WTC11 (cell line): Measurements from ENCODE around the gene SYMPK. TPM values are rescaled to one million over a fixed set of nuclear protein-coding genes. Genes with fewer than 3 reads are reported as not detected.

Experiments
- ATAC-seq: fragments of 200-7000 bp; cut with Tn5 transposase; 2 replicates; pipeline ENCODE4 v1.10.0; 2021; ENCODE audit warnings: mild to moderate bottlenecking, moderate library complexity
- CTCF ChIA-PET: fragments of 300-600 bp; sonication (Branson Sonifier 250); formaldehyde crosslinking; loops from one replicate; lab custom pipeline; 2021; ENCODE audit warnings: antibody characterized with exemption; lab: Charles Lee
- POLR2A ChIA-PET: fragments of 350-600 bp; sonication (Branson Sonifier 250); formaldehyde crosslinking; loops from one replicate; lab custom pipeline; 2021; ENCODE audit warnings: antibody characterized with exemption; lab: Charles Lee
- DNase-seq: peaks from one replicate; pipeline ENCODE4 v3.0.0; 2021; ENCODE audit warnings: low spot score
- H3K27ac Mint-ChIP-seq: 2 replicates; pipeline ENCODE4 v1.8.0; 2021; ENCODE audit warnings: mixed read lengths
- H3K27me3 Mint-ChIP-seq: 2 replicates; pipeline ENCODE4 v1.8.0; 2021; ENCODE audit warnings: low read depth, mild to moderate bottlenecking, moderate library complexity, mixed read lengths
- H3K36me3 Mint-ChIP-seq: 2 replicates; pipeline ENCODE4 v1.8.0; 2021; ENCODE audit warnings: mixed read lengths
- H3K4me1 Mint-ChIP-seq: 2 replicates; pipeline ENCODE4 v1.8.0; 2022; ENCODE audit warnings: mixed read lengths
- H3K4me3 Mint-ChIP-seq: 2 replicates; pipeline ENCODE4 v1.8.0; 2021; ENCODE audit warnings: mild to moderate bottlenecking, moderate library complexity, mixed read lengths
- H3K9me3 Mint-ChIP-seq: 2 replicates; pipeline ENCODE4 v1.8.0; 2021; ENCODE audit warnings: mixed read lengths
- ATF6 ChIP-seq: sonication (generic); formaldehyde crosslinking; IDR thresholded peaks from 2 replicates; pipeline ENCODE4 v1.8.1; 2023; ENCODE audit warnings: mild to moderate bottlenecking, missing genetic modification reagents
- CREB1 ChIP-seq: sonication (generic); formaldehyde crosslinking; IDR thresholded peaks from 2 replicates; pipeline ENCODE4 v1.8.0; 2023; ENCODE audit warnings: mild to moderate bottlenecking, missing genetic modification reagents
- E2F4 ChIP-seq: sonication (generic); formaldehyde crosslinking; IDR thresholded peaks from 2 replicates; pipeline ENCODE4 v1.8.1; 2022; ENCODE audit warnings: low read depth, mild to moderate bottlenecking, moderate library complexity, missing genetic modification reagents, borderline replicate concordance
- FOXJ3 ChIP-seq: sonication (generic); formaldehyde crosslinking; IDR thresholded peaks from 2 replicates; pipeline ENCODE4 v1.9.0; 2021; ENCODE audit warnings: missing genetic modification reagents, mild to moderate bottlenecking, borderline replicate concordance
- FOXP1 ChIP-seq: sonication (generic); formaldehyde crosslinking; IDR thresholded peaks from 2 replicates; pipeline ENCODE4 v1.8.0; 2022; ENCODE audit warnings: missing genetic modification reagents, mild to moderate bottlenecking, moderate library complexity, borderline replicate concordance
- GRHL2 ChIP-seq: fragments of 250-450 bp; sonication (Bioruptor Pico); IDR thresholded peaks from 2 replicates; pipeline ENCODE4 v1.8.0; 2022; ENCODE audit warnings: mild to moderate bottlenecking, moderate library complexity; ENCODE audit not compliant: insufficient replicate concordance, severe bottlenecking
- HMGA2 ChIP-seq: fragments of 250-450 bp; sonication (Bioruptor Pico); IDR thresholded peaks from 2 replicates; pipeline ENCODE4 v1.4.0; 2021; ENCODE audit warnings: mild to moderate bottlenecking, moderate library complexity
- HMGXB4 ChIP-seq: sonication (generic); formaldehyde crosslinking; IDR thresholded peaks from 2 replicates; pipeline ENCODE4 v1.8.1; 2023; ENCODE audit warnings: mild to moderate bottlenecking, moderate library complexity, missing genetic modification reagents
- IRF2 ChIP-seq: sonication (generic); formaldehyde crosslinking; IDR thresholded peaks from 2 replicates; pipeline ENCODE4 v1.8.0; 2022; ENCODE audit warnings: low read depth, missing genetic modification reagents, borderline replicate concordance
- SMAD3 ChIP-seq: sonication (generic); formaldehyde crosslinking; IDR thresholded peaks from 2 replicates; pipeline ENCODE4 v1.8.0; 2022; ENCODE audit warnings: missing genetic modification reagents, mild to moderate bottlenecking, borderline replicate concordance
- SP1 ChIP-seq: sonication (generic); formaldehyde crosslinking; conservative IDR thresholded peaks from 2 replicates; pipeline ENCODE4 v1.8.1; 2022; ENCODE audit warnings: missing genetic modification reagents
- STAT6 ChIP-seq: sonication (generic); formaldehyde crosslinking; conservative IDR thresholded peaks from 2 replicates; pipeline ENCODE4 v1.8.1; 2023; ENCODE audit warnings: mild to moderate bottlenecking, low read depth, missing genetic modification reagents, moderate library complexity
- TCF7 ChIP-seq: sonication (generic); formaldehyde crosslinking; IDR thresholded peaks from 2 replicates; pipeline ENCODE4 v1.8.0; 2022; ENCODE audit warnings: mild to moderate bottlenecking, low read depth, missing genetic modification reagents, moderate library complexity
- ZBTB21 ChIP-seq: sonication (generic); formaldehyde crosslinking; IDR thresholded peaks from 2 replicates; pipeline ENCODE4 v1.8.1; 2023; ENCODE audit warnings: mild to moderate bottlenecking, missing genetic modification reagents, borderline replicate concordance
- ZNF281 ChIP-seq: sonication (generic); formaldehyde crosslinking; IDR thresholded peaks from 2 replicates; pipeline ENCODE4 v1.8.0; 2023; ENCODE audit warnings: mild to moderate bottlenecking, missing genetic modification reagents
- ZNF532 ChIP-seq: fragments of 250-450 bp; sonication (Bioruptor Pico); IDR thresholded peaks from 2 replicates; pipeline ENCODE4 v1.9.0; 2021; ENCODE audit warnings: mild to moderate bottlenecking, borderline replicate concordance
- ZNF671 ChIP-seq: fragments of 250-450 bp; sonication (Bioruptor Pico); IDR thresholded peaks from 2 replicates; pipeline ENCODE4 v1.8.0; 2021; ENCODE audit warnings: mild to moderate bottlenecking
- total RNA-seq: library from RNA; stranded (reverse); gene quantifications from 3 replicates; pipeline ENCODE4 v1.2.3, GENCODE V29; 2021

Gene SYMPK
- total RNA-seq, 1 experiment from 2014 or later: 106 TPM

GRCh38 chr19:45782162-45782691, 80.7 kb downstream of the SYMPK start, which contains the start of gene DMPK:
Gene DMPK (minus strand): TSS chr19:45782490. CDS start chr19:45782352, 138 bp downstream.
- Mint-ChIP-seq H3K4me1 (peaks cover 33% of the 10 kb centered on the region), H3K27ac (no peak within 1 kb of the TSS), H3K36me3 (peaks cover 11% of the 10 kb centered on the region), H3K27me3 (peaks cover 32% of the 10 kb centered on the region), H3K4me3 (no peak within 1 kb of the TSS), H3K9me3 (no peaks in the 10 kb centered on the region)
- no peak for DNase-seq
- ChIA-PET POLR2A (interaction anchor here (0.6 to 5.4 kb wide), 5 partner anchors 10 to 51 kb away, joined by 3 to 70 read pairs (median 6); partner anchors contain the start of genes DMWD, FBXO46 and SIX5), CTCF (interaction anchor here (0.5 to 5.4 kb wide), 17 partner anchors 8 to 571 kb away, joined by 3 to 175 read pairs (median 6); partner anchors contain the start of genes DMWD, FOXA3, RSPH6A and SIX5)
- no peak for TF ChIP-seq GRHL2 (CRISPR knock-in tag)
- no peak for TF ChIP-seq E2F4 (CRISPR knock-in tag)
- TF ChIP-seq ATF6 (CRISPR knock-in tag): no peak
- TF ChIP-seq HMGXB4 (CRISPR knock-in tag): no peak
- no peak for TF ChIP-seq FOXJ3 (CRISPR knock-in tag)
- no peak for TF ChIP-seq SP1 (CRISPR knock-in tag)
- no peak for TF ChIP-seq STAT6 (CRISPR knock-in tag)
- no peak for TF ChIP-seq HMGA2 (CRISPR knock-in tag)
- TF ChIP-seq ZNF671 (CRISPR knock-in tag): no peak
- no peak for TF ChIP-seq ZBTB21 (CRISPR knock-in tag)
- no peak for TF ChIP-seq CREB1 (CRISPR knock-in tag)
- TF ChIP-seq ZNF281 (CRISPR knock-in tag): no peak
- TF ChIP-seq TCF7: no peak
- no peak for TF ChIP-seq ZNF532 (CRISPR knock-in tag)
- TF ChIP-seq SMAD3 (CRISPR knock-in tag): no peak
- no peak for TF ChIP-seq IRF2 (CRISPR knock-in tag)
- TF ChIP-seq FOXP1 (CRISPR knock-in tag): no peak
- ATAC-seq: no peak
